ENCODE results near the gene DAD1.
A peak's percentile ranks its signal among the peaks of the same experiment; 100 is the strongest.

DAD1 gene

DNA sequence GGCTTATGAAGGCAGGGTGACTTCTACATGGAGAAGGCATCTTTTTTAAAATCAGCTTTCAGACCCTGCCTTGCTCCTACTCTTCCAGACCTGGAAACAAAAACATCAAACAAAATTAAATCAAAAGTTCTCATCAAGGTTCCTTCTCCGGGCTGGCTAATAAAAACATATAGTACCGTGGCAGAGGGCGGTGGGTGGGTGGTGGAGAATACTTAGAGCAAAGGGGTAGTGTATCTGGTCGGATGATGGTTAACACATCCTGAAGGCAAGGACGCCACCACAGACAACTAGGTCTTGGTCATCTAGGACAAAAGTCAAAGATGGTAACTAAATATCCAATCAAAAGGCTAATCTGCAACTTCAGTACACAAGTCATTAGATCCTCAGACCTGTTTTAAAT lies 1.8 kb downstream of the DAD1 start:
- Histone ChIP-seq H3K23ac (ENCODE audit: low read depth, low read length, poor library complexity) (no peak overlapping the region), H3K18ac (ENCODE audit: low read length) (no peak overlapping the region), H3K4me3 (ENCODE audit: low read length in 2 of 2) (peak overlapping the region in 1 of 2 donors; percentile 5), H2AFZ (ENCODE audit: low read length) (no peak overlapping the region), H2BK15ac (ENCODE audit: low read length) (no peak overlapping the region), H3K9ac (ENCODE audit: low read depth, low read length, poor library complexity) (no peak overlapping the region), H3K27ac (replicated peaks; ENCODE audit: low read length) (no peak overlapping the region), H4K8ac (ENCODE audit: low read depth, low read length) (no peak overlapping the region), H3K27me3 (ENCODE audit: control insufficient read depth in 3 of 3, insufficient read depth in 3 of 3, low read depth in 1 of 3, low read length in 3 of 3) (peaks cover 0 to 4% (median 0%) of the 10 kb centered on the region in 3 experiments), H3K9me3 (replicated peaks in 1 of 2; ENCODE audit: control insufficient read depth in 2 of 2, insufficient read depth in 1 of 2, low read depth in 1 of 2, low read length in 2 of 2) (no peaks in the 10 kb centered on the region), H3K4me1 (ENCODE audit: control insufficient read depth in 2 of 2, insufficient read depth in 1 of 2, low read depth in 1 of 2, low read length in 2 of 2) (peaks cover 4% of the 10 kb centered on the region in 2 donors), H2AK5ac (ENCODE audit: low read depth, low read length) (no peak overlapping the region), H3K4me2 (ENCODE audit: insufficient read depth, low read length, poor library complexity, severe bottlenecking) (no peak overlapping the region), H3K79me1 (ENCODE audit: low read depth, low read length) (peaks cover 14% of the 10 kb centered on the region), H3K36me3 (replicated peaks in 1 of 2; ENCODE audit: control insufficient read depth in 2 of 2, insufficient read depth in 2 of 2, low read length in 2 of 2) (peaks cover 2 to 38% of the 10 kb centered on the region in 2 donors), H3K14ac (ENCODE audit: low read length) (no peak overlapping the region), H2BK120ac (ENCODE audit: low read depth, low read length) (no peak overlapping the region), H4K91ac (ENCODE audit: low read depth, low read length, poor library complexity) (no peak overlapping the region), H3K4ac (ENCODE audit: low read length) (no peak overlapping the region), H2BK5ac (ENCODE audit: low read length) (no peak overlapping the region), H2BK12ac (ENCODE audit: low read length) (no peak overlapping the region)
- DNase-seq (ENCODE audit: low spot score) = no peak
- WGBS, 2 donors (ENCODE audit: extremely low coverage in 2 of 2, insufficient read length in 2 of 2, insufficient replicate concordance in 1 of 2) = no CpG with 5 or more reads among the region's 5 CpGs

DNA sequence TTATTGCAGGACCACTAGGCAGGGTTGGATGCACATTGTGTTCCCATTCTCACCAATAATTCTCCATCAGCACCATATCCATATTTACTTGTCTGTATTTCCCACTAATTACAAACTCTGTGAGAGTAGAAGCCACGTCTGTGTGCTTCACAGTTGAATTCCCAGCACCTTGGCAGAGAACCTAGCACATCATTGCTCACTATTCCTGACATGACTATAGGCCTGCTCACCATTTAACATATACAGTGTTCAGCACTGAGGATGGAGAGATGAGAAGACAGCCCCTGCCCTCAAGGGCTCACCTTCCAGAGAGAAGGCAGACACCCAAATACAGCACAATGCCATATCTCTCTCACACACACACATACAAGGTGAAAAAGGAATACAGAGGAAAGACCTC lies 5.0 kb downstream of the DAD1 start:
- H3K36me3 ChIP-seq (replicated peaks in 1 of 2; ENCODE audit: control insufficient read depth in 2 of 2, insufficient read depth in 2 of 2, low read length in 2 of 2) = peaks cover 2 to 52% of the 10 kb centered on the region in 2 donors
- H3K27ac ChIP-seq (replicated peaks; ENCODE audit: low read length) = no peak overlapping the region
- peaks cover 2 to 12% of the 10 kb centered on the region in 2 donors for H3K4me1 ChIP-seq (ENCODE audit: control insufficient read depth in 2 of 2, insufficient read depth in 1 of 2, low read depth in 1 of 2, low read length in 2 of 2)
- H2BK15ac ChIP-seq (ENCODE audit: low read length) = no peak overlapping the region
- WGBS, 2 donors (ENCODE audit: extremely low coverage in 2 of 2, insufficient read length in 2 of 2, insufficient replicate concordance in 1 of 2) = no CpG with 5 or more reads among the region's 1 CpG
- no peak overlapping the region for H2BK12ac ChIP-seq (ENCODE audit: low read length)
- H2BK120ac ChIP-seq (ENCODE audit: low read depth, low read length) = no peak overlapping the region
- H3K9me3 ChIP-seq (replicated peaks in 1 of 2; ENCODE audit: control insufficient read depth in 2 of 2, insufficient read depth in 1 of 2, low read depth in 1 of 2, low read length in 2 of 2) = no peaks in the 10 kb centered on the region
- H3K4me3 ChIP-seq (ENCODE audit: low read length in 2 of 2) = no peak overlapping the region
- no peak overlapping the region for H3K9ac ChIP-seq (ENCODE audit: low read depth, low read length, poor library complexity)
- DNase-seq (ENCODE audit: low spot score) = no peak
- H2AK5ac ChIP-seq (ENCODE audit: low read depth, low read length) = no peak overlapping the region
- H3K4ac ChIP-seq (ENCODE audit: low read length) = no peak overlapping the region
- H3K18ac ChIP-seq (ENCODE audit: low read length) = no peak overlapping the region
- no peak overlapping the region for H3K23ac ChIP-seq (ENCODE audit: low read depth, low read length, poor library complexity)
- H3K14ac ChIP-seq (ENCODE audit: low read length) = no peak overlapping the region
- no peak overlapping the region for H3K4me2 ChIP-seq (ENCODE audit: insufficient read depth, low read length, poor library complexity, severe bottlenecking)
- H4K91ac ChIP-seq (ENCODE audit: low read depth, low read length, poor library complexity) = no peak overlapping the region
- H4K8ac ChIP-seq (ENCODE audit: low read depth, low read length) = no peak overlapping the region
- H3K79me1 ChIP-seq (ENCODE audit: low read depth, low read length) = peaks cover 14% of the 10 kb centered on the region
- H2BK5ac ChIP-seq (ENCODE audit: low read length) = no peak overlapping the region
- H3K27me3 ChIP-seq (ENCODE audit: control insufficient read depth in 3 of 3, insufficient read depth in 3 of 3, low read depth in 1 of 3, low read length in 3 of 3) = no peaks in the 10 kb centered on the region
- H2AFZ ChIP-seq (ENCODE audit: low read length) = no peak overlapping the region

DNA sequence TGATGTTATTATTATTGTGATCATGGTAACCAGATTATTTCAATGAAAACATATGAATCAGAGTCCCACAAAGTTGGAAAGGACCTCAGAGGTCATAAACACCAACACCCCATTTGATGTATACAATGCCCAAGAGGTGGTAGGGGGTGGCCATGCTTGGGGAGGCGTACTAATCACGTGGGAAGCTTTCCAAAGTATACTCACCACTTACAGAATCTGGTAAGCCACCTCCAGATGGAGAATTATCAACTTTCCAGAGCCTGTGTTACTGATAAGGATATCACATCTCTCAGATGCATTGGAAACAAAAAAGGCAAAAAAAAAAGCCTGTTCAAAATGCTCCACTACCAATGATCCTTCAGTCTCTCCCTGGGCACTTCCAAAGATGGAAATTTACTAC lies 8.4 kb downstream of the DAD1 start:
- no peak overlapping the region for H3K27ac ChIP-seq (replicated peaks; ENCODE audit: low read length)
- WGBS, 2 donors (ENCODE audit: extremely low coverage in 2 of 2, insufficient read length in 2 of 2, insufficient replicate concordance in 1 of 2) = no CpG with 5 or more reads among the region's 2 CpGs
- H2BK5ac ChIP-seq (ENCODE audit: low read length) = no peak overlapping the region
- peaks cover 2 to 52% of the 10 kb centered on the region in 2 donors for H3K36me3 ChIP-seq (replicated peaks in 1 of 2; ENCODE audit: control insufficient read depth in 2 of 2, insufficient read depth in 2 of 2, low read length in 2 of 2)
- H2AFZ ChIP-seq (ENCODE audit: low read length) = no peak overlapping the region
- H3K79me1 ChIP-seq (ENCODE audit: low read depth, low read length) = peaks cover 11% of the 10 kb centered on the region
- no peaks in the 10 kb centered on the region for H3K27me3 ChIP-seq (ENCODE audit: control insufficient read depth in 3 of 3, insufficient read depth in 3 of 3, low read depth in 1 of 3, low read length in 3 of 3)
- H3K4me3 ChIP-seq (ENCODE audit: low read length in 2 of 2) = no peak overlapping the region
- H3K9ac ChIP-seq (ENCODE audit: low read depth, low read length, poor library complexity) = no peak overlapping the region
- H2AK5ac ChIP-seq (ENCODE audit: low read depth, low read length) = no peak overlapping the region
- no peak overlapping the region for H3K14ac ChIP-seq (ENCODE audit: low read length)
- H4K8ac ChIP-seq (ENCODE audit: low read depth, low read length) = no peak overlapping the region
- H2BK15ac ChIP-seq (ENCODE audit: low read length) = no peak overlapping the region
- DNase-seq (ENCODE audit: low spot score) = no peak
- no peak overlapping the region for H2BK12ac ChIP-seq (ENCODE audit: low read length)
- no peak overlapping the region for H3K23ac ChIP-seq (ENCODE audit: low read depth, low read length, poor library complexity)
- H2BK120ac ChIP-seq (ENCODE audit: low read depth, low read length) = no peak overlapping the region
- no peak overlapping the region for H3K4me2 ChIP-seq (ENCODE audit: insufficient read depth, low read length, poor library complexity, severe bottlenecking)
- H3K9me3 ChIP-seq (replicated peaks in 1 of 2; ENCODE audit: control insufficient read depth in 2 of 2, insufficient read depth in 1 of 2, low read depth in 1 of 2, low read length in 2 of 2) = no peaks in the 10 kb centered on the region
- H3K18ac ChIP-seq (ENCODE audit: low read length) = no peak overlapping the region
- H3K4me1 ChIP-seq (ENCODE audit: control insufficient read depth in 2 of 2, insufficient read depth in 1 of 2, low read depth in 1 of 2, low read length in 2 of 2) = peaks cover 0 to 8% of the 10 kb centered on the region in 2 donors
- no peak overlapping the region for H4K91ac ChIP-seq (ENCODE audit: low read depth, low read length, poor library complexity)
- H3K4ac ChIP-seq (ENCODE audit: low read length) = no peak overlapping the region

DNA sequence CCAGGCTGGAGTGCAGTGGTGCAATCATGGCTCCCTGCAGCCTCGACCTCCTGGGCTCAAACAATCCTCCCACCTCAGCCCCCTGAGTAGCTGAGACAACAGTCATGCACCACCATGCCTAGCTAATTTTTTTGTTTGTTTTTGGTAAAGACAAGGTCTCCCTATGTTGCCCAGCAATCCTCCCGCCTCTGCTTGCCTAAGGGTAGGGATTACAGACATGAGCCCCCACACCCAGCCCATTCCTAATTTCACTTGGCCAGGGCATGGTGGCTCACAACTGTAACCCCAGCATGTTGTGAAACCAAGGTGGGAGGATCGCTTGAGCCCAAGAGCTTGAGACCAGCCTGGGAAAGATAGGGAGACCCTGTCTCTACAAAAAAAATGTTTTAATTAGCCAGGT lies 9.1 kb downstream of the DAD1 start:
- Histone ChIP-seq H3K14ac (ENCODE audit: low read length) (no peak overlapping the region), H3K4me3 (ENCODE audit: low read length in 2 of 2) (no peak overlapping the region), H2BK5ac (ENCODE audit: low read length) (no peak overlapping the region), H2BK120ac (ENCODE audit: low read depth, low read length) (no peak overlapping the region), H4K91ac (ENCODE audit: low read depth, low read length, poor library complexity) (no peak overlapping the region), H3K9ac (ENCODE audit: low read depth, low read length, poor library complexity) (no peak overlapping the region), H3K4me1 (ENCODE audit: control insufficient read depth in 2 of 2, insufficient read depth in 1 of 2, low read depth in 1 of 2, low read length in 2 of 2) (peaks cover 0 to 8% of the 10 kb centered on the region in 2 donors), H3K79me1 (ENCODE audit: low read depth, low read length) (peaks cover 11% of the 10 kb centered on the region), H3K4me2 (ENCODE audit: insufficient read depth, low read length, poor library complexity, severe bottlenecking) (no peak overlapping the region), H3K4ac (ENCODE audit: low read length) (no peak overlapping the region), H3K27me3 (ENCODE audit: control insufficient read depth in 3 of 3, insufficient read depth in 3 of 3, low read depth in 1 of 3, low read length in 3 of 3) (no peaks in the 10 kb centered on the region), H2AK5ac (ENCODE audit: low read depth, low read length) (no peak overlapping the region), H3K18ac (ENCODE audit: low read length) (no peak overlapping the region), H2BK15ac (ENCODE audit: low read length) (no peak overlapping the region), H3K9me3 (replicated peaks in 1 of 2; ENCODE audit: control insufficient read depth in 2 of 2, insufficient read depth in 1 of 2, low read depth in 1 of 2, low read length in 2 of 2) (no peaks in the 10 kb centered on the region), H3K36me3 (replicated peaks in 1 of 2; ENCODE audit: control insufficient read depth in 2 of 2, insufficient read depth in 2 of 2, low read length in 2 of 2) (peaks cover 4 to 49% of the 10 kb centered on the region in 2 donors), H3K27ac (replicated peaks; ENCODE audit: low read length) (no peak overlapping the region), H2AFZ (ENCODE audit: low read length) (no peak overlapping the region), H2BK12ac (ENCODE audit: low read length) (no peak overlapping the region), H4K8ac (ENCODE audit: low read depth, low read length) (no peak overlapping the region), H3K23ac (ENCODE audit: low read depth, low read length, poor library complexity) (no peak overlapping the region)
- DNase-seq (ENCODE audit: low spot score) = no peak
- WGBS, 2 donors (ENCODE audit: extremely low coverage in 2 of 2, insufficient read length in 2 of 2, insufficient replicate concordance in 1 of 2) = no CpG with 5 or more reads among the region's 3 CpGs
